Stimulated activated CD4-positive, alpha-beta T cell treated with anti-CD3 and anti-CD28 coated beads, Interleukin-4, amount 100 ng/mL, for 4 hours (primary cell): Measurements from ENCODE around the gene ARHGDIG.
A peak's percentile ranks its signal among the peaks of the same experiment; 100 is the strongest.
"Not testable (repeated sequence)": the region's sequence is repeated elsewhere in the genome, so short reads cannot be mapped to it uniquely, and the experiment has no call there.

ENCODE experiments used
- DNase-seq, 2 experiments: peaks; one replicate each; pipeline ENCODE4 v3.0.0-alpha.2; 2020

ARHGDIG gene

GRCh38 chr16:280552-280951 lies at the start of gene ARHGDIG:
Gene ARHGDIG, plus strand, starts transcription at chr16:280591. Its CDS starts 90 bp downstream, at chr16:280681.
- no peak for DNase-seq

DNA sequence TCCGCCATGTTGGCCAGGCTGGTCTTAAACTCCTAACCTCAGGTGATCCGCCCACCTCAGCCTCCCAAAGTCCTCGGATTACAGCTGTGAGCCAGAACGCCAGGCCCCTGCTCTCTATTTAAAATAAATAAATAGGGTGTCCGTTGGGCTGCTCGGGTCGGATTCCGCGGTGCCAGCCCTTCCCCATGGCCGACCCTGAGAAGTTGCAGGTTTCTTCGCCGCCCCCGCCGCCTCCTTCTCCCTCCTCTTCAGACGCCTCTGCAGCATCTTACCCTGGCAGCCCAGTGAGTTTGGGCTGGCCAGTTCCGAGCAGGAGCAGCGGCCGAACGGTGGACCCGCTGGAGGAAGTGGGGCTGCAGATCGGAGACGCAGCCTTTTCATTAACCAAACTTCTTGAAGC lies 49.4 kb upstream of the ARHGDIG start:
- no peak for DNase-seq

GRCh38 chr16:234468-235305 lies 45.7 kb upstream of the ARHGDIG start, which contains the start of gene FAM234A:
Gene FAM234A, plus strand, starts transcription at chr16:234821. Its CDS starts 19,593 bp downstream, at chr16:254414.
- DNase-seq: peak; percentile 93 to 97

DNA sequence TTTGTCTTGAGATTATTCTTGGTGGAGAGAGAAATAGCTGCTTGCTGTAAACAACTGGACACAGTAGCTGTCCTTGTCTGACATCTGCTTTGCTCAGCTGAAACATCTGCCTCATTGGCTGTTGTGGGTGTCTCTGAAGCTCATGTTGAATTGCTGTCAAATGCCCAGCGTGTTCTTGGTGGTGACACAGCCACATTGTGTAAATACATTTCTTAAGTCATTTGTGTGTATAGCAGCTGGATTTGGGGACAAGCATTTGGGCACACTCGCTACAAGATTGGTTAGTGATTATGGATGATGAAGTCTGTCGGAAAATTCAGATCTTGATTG lies 40.5 kb upstream of the ARHGDIG start:
- DNase-seq: no peak

GRCh38 chr16:240559-240958 lies 39.8 kb upstream of the ARHGDIG start:
- DNase-seq: no peak

DNA sequence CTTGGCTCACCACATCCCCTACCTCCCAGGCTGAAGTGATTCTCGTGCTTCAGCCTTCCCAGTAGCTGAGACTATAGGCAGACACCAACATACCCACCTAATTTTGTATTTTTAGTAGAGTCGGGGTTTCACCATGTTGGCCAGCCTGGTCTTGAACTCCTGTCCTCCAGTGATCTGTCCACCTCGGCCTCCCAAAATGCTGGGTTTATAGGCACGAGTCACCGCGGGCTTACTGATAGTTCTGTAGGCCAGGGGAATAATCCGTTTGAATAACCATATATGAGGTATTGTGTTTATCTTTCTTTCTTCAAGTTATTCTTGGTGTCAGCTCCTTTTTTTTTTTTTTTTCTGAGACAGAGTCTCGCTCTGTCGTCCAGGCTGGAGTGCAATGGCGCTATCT lies 38.1 kb upstream of the ARHGDIG start:
- DNase-seq: no peak

- no peak for DNase-seq
Measured at GRCh38 chr16:243348-243747, 37.0 kb upstream of the ARHGDIG start.

DNA sequence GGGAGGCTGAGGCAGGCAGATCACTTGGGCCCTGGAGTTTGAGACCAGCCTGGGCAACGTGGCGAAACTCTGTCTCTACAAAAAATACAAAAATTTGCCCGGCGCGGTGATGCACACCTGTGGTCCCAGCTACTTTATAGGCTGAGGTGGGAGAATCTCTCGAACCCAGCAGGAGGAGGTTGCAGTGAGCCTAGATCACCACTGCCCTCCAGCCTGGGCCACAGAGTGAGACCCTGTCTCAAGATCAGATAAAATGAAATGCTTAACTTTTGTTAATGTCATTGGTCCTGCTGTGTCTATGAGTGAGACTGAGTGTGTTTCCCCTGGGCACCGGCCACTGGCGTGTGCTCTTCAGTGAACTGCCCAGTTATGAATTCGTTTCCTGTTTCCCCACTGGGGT lies 35.3 kb upstream of the ARHGDIG start:
- no peak for DNase-seq

- DNase-seq: no peak
Measured at GRCh38 chr16:247027-247426, 33.4 kb upstream of the ARHGDIG start.

DNA sequence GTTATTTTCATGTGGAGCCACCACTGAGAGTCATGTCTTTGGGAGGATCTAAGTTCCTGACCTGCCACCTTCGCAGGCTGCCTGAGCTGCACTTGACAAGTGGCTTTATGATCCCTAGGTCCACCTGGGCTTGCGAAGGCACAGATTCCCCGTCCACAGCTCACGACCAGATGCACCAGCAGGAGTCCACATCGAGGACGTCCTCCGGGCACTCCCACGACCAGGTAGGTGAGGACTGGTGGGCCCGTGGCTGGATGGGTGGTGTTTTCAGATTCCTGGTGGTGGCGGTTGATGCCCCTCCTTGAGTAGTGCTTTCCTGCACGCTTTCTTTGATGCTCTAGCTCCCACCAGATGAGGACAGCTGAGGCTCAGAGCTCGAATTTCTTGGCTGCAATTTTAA lies 31.0 kb upstream of the ARHGDIG start:
- DNase-seq: no peak

DNA sequence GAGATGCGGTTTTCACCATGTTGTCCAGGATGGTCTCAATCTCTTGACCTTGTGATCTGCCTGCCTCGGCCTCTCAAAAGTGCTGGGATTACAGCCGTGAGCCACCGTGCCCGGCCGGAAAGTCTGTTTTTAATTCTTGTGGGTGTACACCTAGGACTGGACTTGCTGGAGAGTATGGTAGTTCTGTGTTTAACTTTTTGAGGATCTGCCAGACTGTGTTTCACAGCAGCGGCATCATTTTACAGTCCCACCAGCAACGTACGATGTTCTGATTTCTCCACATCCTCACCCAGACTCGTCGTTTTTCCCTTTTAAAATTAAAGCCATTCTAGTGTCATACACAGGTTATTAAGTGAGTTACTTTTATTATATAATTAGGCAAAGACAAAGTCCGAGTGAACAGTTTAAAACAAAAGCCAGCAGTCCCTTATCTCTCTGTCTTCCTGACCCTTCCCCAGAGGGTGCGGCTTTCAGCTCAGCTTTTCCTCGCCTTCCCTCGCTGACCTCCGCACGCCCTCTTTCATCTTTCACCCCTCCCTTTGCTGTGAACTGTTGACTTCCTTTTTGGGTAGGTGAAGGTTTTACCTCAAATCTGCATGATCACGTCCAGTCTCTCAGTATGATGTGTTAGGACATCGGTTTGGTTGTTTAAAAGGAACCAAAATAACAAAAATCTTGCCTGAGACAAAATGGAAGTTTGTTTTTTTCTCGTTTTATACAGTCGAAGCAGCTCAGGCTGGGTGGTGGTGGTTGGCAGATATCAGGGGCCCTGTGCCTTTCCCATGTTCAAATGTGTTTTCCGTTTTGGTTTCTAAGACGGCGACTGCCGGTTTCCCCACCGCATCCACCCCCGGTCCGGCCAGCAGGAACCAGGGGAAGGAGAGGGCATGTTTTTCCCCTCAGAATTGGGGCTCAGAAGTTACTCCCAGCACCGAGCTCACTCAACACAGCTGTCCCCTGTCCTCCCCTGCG lies 27.7 kb upstream of the ARHGDIG start:
- peak in 1 of 2 experiments; percentile 12 for DNase-seq

- peak in 1 of 2 experiments; percentile 19 for DNase-seq
Measured at GRCh38 chr16:253833-254232, 26.6 kb upstream of the ARHGDIG start.

DNA sequence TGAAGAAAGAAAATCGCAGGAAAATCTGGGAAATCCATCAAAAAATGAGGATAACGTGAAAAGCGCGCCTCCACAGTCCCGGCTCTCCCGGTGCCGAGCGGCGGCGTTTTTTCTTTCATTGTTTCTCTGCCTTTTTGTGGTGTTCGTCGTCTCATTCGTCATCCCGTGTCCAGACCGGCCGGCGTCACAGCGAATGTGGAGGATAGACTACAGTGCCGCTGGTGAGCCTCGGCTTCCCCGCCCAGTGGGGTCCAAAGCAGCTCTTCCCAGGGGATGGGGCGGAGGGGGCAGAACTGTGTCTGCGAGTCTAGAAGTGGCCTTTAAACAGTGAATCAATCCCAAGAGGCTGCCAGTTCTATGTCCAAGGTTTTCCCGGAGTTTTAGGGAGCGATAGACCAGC lies 25.9 kb upstream of the ARHGDIG start:
- no peak for DNase-seq

GRCh38 chr16:255183-255582 lies 25.2 kb upstream of the ARHGDIG start:
- DNase-seq: no peak

- not testable (repeated sequence) for DNase-seq
Measured at GRCh38 chr16:258091-258490, 22.3 kb upstream of the ARHGDIG start.

DNA sequence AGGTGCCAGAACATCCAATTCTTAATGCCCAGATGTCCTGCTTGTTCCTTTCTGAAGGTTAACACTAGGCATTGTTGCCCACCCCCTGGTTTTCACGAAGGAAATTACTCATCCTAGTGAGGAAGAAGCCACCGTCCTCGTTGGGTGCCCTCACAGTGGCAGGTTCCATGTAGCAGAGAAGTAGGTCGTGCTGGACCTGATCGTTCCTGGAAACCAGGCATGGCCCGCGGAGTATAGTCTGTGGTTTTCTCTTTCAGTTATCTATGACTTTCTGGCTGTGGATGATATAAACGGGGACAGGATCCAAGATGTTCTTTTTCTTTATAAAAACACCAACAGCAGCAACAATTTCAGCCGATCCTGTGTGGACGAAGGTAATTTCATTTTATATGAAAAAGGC lies 21.2 kb upstream of the ARHGDIG start:
- DNase-seq: no peak

DNA sequence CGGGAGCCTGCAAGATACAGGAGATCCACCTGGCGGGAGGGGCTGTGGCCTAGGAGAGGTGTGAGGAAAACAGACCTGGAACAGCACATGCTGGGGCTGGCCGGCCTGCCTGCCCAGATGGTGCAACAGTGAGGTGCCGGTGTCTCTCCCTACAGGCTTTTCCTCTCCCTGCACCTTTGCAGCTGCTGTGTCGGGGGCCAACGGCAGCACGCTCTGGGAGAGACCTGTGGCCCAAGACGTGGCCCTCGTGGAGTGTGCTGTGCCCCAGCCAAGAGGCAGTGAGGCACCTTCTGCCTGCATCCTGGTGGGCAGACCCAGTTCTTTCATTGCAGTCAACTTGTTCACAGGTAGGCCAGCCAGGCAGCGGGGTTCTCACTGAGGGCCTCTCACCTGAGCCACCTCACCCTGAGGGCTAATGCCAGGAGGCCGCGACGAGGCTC lies 20.6 kb upstream of the ARHGDIG start:
- no peak for DNase-seq

DNA sequence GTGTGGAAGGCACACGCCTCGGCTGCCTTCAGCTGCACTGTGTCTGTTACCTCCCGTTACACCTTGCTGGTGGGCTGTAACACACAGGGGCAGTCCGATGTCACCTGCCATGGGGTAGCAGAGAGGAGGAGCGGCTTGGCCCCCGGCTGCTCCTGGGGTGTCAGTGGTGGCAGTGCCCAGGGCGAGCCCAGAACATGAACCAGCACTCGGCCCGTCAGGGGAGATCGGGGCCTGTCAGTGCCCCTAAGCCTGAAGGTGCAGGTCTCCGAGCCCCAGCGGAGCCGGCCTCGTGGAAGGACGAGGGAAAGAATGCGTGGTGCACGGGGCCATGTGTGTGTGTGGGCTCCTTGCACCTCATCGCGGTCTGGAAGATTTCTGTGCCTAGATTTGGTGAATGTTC lies 20.1 kb upstream of the ARHGDIG start:
- no peak for DNase-seq

- no peak for DNase-seq
Measured at GRCh38 chr16:261031-261691, 19.2 kb upstream of the ARHGDIG start.

DNA sequence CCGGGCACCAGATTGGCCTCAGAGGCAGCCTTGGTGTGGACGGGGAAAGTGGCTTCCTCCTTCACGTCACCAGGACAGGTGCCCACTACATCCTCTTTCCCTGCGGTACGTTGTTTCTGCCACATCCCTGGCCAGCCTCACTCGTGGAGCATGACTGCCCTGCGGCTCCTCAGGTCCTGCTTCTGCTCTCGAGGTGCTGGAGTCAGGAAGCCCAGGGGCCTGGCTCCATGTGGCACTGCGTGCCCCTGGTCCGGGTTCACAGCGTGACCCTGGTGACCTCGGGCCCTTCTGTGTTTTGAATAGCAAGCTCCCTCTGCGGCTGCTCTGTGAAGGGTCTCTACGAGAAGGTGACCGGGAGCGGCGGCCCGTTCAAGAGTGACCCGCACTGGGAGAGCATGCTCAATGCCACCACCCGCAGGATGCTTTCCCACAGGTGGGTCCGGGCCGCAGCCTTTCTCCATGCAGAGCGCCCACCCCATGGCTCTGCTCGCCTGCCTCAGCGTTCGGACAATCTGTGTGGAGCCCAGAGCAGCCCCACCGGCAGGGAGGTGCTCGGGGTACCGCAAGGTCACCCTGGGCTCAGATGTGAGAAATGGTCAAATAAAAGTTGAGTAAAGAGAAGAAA lies 18.2 kb upstream of the ARHGDIG start:
- no peak for DNase-seq

GRCh38 chr16:263182-263774 lies 17.1 kb upstream of the ARHGDIG start:
- DNase-seq: no peak

DNA sequence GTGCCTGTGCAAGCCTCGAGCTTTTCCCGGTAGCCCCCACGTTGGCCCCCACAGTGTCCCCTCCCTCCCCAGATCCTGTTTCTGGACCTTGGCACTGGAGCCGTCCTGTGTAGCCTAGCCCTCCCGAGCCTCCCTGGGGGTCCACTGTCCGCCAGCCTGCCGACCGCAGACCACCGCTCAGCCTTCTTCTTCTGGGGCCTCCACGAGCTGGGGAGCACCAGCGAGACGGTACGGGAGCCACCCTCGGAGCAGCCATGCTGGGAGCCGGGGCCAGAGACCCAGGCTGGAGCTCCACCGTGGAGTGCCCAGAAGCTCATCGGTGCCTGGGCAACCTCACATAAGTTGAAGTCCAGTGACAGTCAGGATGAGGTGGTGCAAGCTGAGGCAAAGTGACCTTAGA lies 16.4 kb upstream of the ARHGDIG start:
- no peak for DNase-seq
